K562 (cell line): Measurements from ENCODE around the gene GLIPR1. TPM values are rescaled to one million over a fixed set of nuclear protein-coding genes. Genes with fewer than 3 reads are reported as not detected.

Experiments used
- ATF3 ChIP-seq, 2 experiments: fragments of 450-650 bp in 1 of 2; sonication (generic) in 1 of 2; formaldehyde crosslinking in 1 of 2; IDR thresholded peaks in 1 of 2; conservative IDR thresholded peaks in 1 of 2; 2 replicates each; pipeline versions ENCODE4 v1.6.1 to v1.8.1; 2016 to 2023; ENCODE audit warnings: mild to moderate bottlenecking in 2 of 2, moderate library complexity in 2 of 2, inconsistent platforms in 1 of 2, missing genetic modification reagents in 1 of 2
- BRCA1 ChIP-seq, 2 experiments: fragments of 450-650 bp in 1 of 2; sonication (generic) in 1 of 2; formaldehyde crosslinking in 1 of 2; IDR thresholded peaks; 2 replicates each; pipeline versions ENCODE4 v1.5.0 to v1.6.1; 2017 to 2020; ENCODE audit warnings: mild to moderate bottlenecking in 1 of 2, missing genetic modification reagents in 1 of 2
- CEBPB ChIP-seq: fragments of 450-650 bp; IDR thresholded peaks from 2 replicates; pipeline ENCODE4 v1.6.1; 2016; ENCODE audit warnings: missing genetic modification characterization, missing compliant biosample characterization
- CHD1 ChIP-seq: fragments of 200-600 bp; sonication (generic); IDR thresholded peaks from one replicate; pipeline ENCODE4 v1.6.1; 2012; ENCODE audit warnings: mild to moderate bottlenecking, moderate library complexity, low read length, inconsistent platforms
- CXXC5 ChIP-seq: fragments of 250-450 bp; sonication (Bioruptor Pico); IDR thresholded peaks from 2 replicates; pipeline ENCODE4 v1.8.0; 2022; ENCODE audit warnings: inconsistent platforms, mild to moderate bottlenecking, moderate library complexity
- DNMT1 ChIP-seq: fragments of 450-650 bp; IDR thresholded peaks from 2 replicates; pipeline ENCODE4 v1.6.1; 2016; ENCODE audit warnings: antibody characterized with exemption, mild to moderate bottlenecking
- ELF1 ChIP-seq: fragments of 200-800 bp; sonication (Bioruptor generic); IDR thresholded peaks from 2 replicates; pipeline ENCODE4 v1.6.1; 2016; ENCODE audit warnings: missing genetic modification characterization, missing compliant biosample characterization
- GTF2E2 ChIP-seq: fragments of 200-800 bp; sonication (Bioruptor generic); IDR thresholded peaks from 2 replicates; pipeline ENCODE4 v1.6.1; 2016; ENCODE audit warnings: missing genetic modification characterization, missing compliant biosample characterization
- HNRNPH1 ChIP-seq: fragments of 200-400 bp; formaldehyde crosslinking; optimal IDR thresholded peaks from 2 replicates; pipeline ENCODE3; 2017; ENCODE audit warnings: low read depth, mild to moderate bottlenecking, low read length, moderate library complexity
- IRF9 ChIP-seq: fragments of 450-650 bp; IDR thresholded peaks from 2 replicates; pipeline ENCODE4 v1.6.1; 2016; ENCODE audit warnings: missing biosample characterization, missing genetic modification characterization
- KLF6 ChIP-seq: fragments of 250-450 bp; sonication (Bioruptor Pico); IDR thresholded peaks from 2 replicates; pipeline ENCODE4 v1.4.0; 2020; ENCODE audit warnings: mild to moderate bottlenecking, moderate library complexity, borderline replicate concordance
- LARP7 ChIP-seq: fragments of 450-650 bp; IDR thresholded peaks from 2 replicates; pipeline ENCODE4 v1.6.1; 2016
- RAD21 ChIP-seq, 2 experiments: fragments of 250-450 bp in 1 of 2; fragments of 450-650 bp in 1 of 2; sonication (Bioruptor Pico) in 1 of 2; formaldehyde crosslinking in 1 of 2; IDR thresholded peaks in 1 of 2; conservative IDR thresholded peaks in 1 of 2; 2 replicates each; pipeline versions ENCODE4 v1.4.0 to v1.8.0; 2020 to 2022; ENCODE audit warnings: mild to moderate bottlenecking in 2 of 2, moderate library complexity in 1 of 2
- SMARCA4 ChIP-seq: fragments of 450-650 bp; IDR thresholded peaks from 2 replicates; pipeline ENCODE4 v1.6.1; 2016
- SREBF2 ChIP-seq: sonication (generic); formaldehyde crosslinking; IDR thresholded peaks from 2 replicates; pipeline ENCODE4 v1.4.0; 2020; ENCODE audit warnings: mild to moderate bottlenecking, missing genetic modification reagents
- TCF7L2 ChIP-seq: fragments of 150-350 bp; IDR thresholded peaks from 2 replicates; pipeline ENCODE4 v1.6.1; 2016; ENCODE audit warnings: low read depth, mild to moderate bottlenecking, low read length, moderate library complexity
- ZBTB8A ChIP-seq: fragments of 450-650 bp; IDR thresholded peaks from 2 replicates; pipeline ENCODE4 v1.6.1; 2018; ENCODE audit warnings: mild to moderate bottlenecking, moderate library complexity; ENCODE audit not compliant: partially characterized antibody
- ZNF134 ChIP-seq: fragments of 250-450 bp; sonication (Bioruptor Pico); conservative IDR thresholded peaks from 2 replicates; pipeline ENCODE4 v1.4.0; 2020
- ZNF551 ChIP-seq: fragments of 250-450 bp; sonication (Bioruptor Pico); IDR thresholded peaks from 2 replicates; pipeline ENCODE4 v1.5.0; 2021; ENCODE audit warnings: mild to moderate bottlenecking, moderate library complexity
- polyA plus RNA-seq, 8 experiments: library from polyadenylated mRNA; depleted of rRNA in 4 of 8; stranded (reverse) in 5 of 8; unstranded in 3 of 8; fragments of >200 nt; fragmentation: Nextera tagmentation in 2 of 8; fragmentation: Illumina TruSeq in 1 of 8; extraction: Ambion mirVana in 2 of 8; extraction: Trizol in 1 of 8; gene quantifications; 2 replicates each; pipeline versions ENCODE4 v1.2.1 to v1.2.3, GENCODE V29; 2011 to 2014; ENCODE audit warnings: inconsistent platforms in 1 of 8, missing spikeins in 1 of 8
- total RNA-seq, 7 experiments: library from RNA; depleted of rRNA in 6 of 7; stranded (reverse); fragments of >200 nt in 6 of 7; fragmentation: Illumina TruSeq in 2 of 7; extraction: Trizol in 2 of 7; gene quantifications; 2 replicates each; pipeline versions ENCODE4 v1.2.1 to v1.2.3, GENCODE V29; 2011 to 2021; ENCODE audit warnings: low replicate concordance in 1 of 7
- TF ChIP-seq, protein P1 (sequence below): sonication (generic); formaldehyde crosslinking; IDR thresholded peaks from 2 replicates; pipeline ENCODE4 v1.8.1; 2023; ENCODE audit warnings: mild to moderate bottlenecking, missing genetic modification reagents
- TF ChIP-seq, protein P2 (sequence below): sonication (generic); formaldehyde crosslinking; IDR thresholded peaks from 2 replicates; pipeline ENCODE4 v1.8.0; 2023; ENCODE audit warnings: mild to moderate bottlenecking, missing genetic modification reagents

Gene GLIPR1
- total and polyA plus RNA-seq, 9 of the 15 experiments (the other 6 are each of a cell fraction or from before 2014, with no cell fraction given): 0.26 to 2.1 (median 1.2) TPM

DNA sequence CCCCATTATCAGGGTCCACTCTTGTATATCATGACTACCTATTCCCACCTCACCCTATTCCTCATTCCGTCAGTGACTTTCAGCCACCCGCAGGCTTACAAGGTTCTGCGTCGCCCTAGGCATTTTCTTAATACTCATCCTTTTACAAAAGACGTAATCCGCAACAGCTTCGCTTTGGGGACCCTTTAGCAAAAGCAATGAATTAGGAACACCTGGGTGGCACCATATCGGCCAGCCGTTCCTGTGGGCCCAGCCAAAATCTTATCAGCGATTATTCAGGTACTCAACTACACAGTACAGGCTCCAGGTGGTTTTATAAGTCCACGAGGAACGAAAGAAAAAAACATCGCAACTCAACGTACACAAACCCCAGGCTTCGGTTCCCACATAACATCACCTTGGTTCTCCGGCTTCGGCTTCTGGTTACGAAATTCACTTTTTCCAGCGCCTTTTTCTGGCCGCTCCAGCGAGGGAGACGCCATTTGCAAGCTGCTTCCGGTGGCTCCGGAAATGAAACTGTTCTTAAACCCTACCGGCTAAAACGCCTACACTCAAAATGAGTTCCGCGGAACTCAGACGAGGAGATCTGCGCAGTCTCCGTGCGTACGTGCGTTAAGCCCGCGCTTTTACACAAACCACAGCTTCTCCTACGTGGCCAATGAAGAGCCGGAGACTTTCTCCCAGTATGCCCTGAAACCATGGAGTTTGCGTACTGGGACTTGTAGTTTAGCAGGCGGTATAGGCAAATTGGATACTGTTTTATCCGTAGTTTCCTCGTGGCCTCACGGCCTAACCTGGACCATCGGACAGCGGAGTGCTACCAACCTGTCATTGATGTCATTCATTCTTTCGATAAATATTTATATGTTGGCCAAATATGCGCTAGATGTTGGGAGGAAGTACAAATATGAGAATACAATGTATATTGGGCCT lies 30.8 kb downstream of the GLIPR1 start, which contains the start of gene KRR1 (continued):
- TF ChIP-seq ZNF134 (CRISPR knock-in tag) (no peak), LARP7 (no peak), IRF9 (no peak), ZBTB8A (no peak), CHD1 (no peak), CXXC5 (CRISPR knock-in tag) (peak; percentile 95), SMARCA4 (0 out of 2 replicates have a peak, but pooled peaks have one; percentile 13), SREBF2 (CRISPR knock-in tag) (no peak), GTF2E2 (tag) (peak; percentile 87), ELF1 (peak; percentile 69), ATF3 (IDR thresholded peaks at IDR 0.05) (no peak), ATF3 (CRISPR knock-in tag; conservative IDR thresholded peaks at IDR 0.05) (0 out of 2 replicates have a peak, but pooled peaks have one; percentile 39), KLF6 (CRISPR knock-in tag) (no peak), DNMT1 (no peak), ZNF551 (CRISPR knock-in tag) (no peak), CEBPB (tag) (peak; percentile 71), HNRNPH1 (no peak), BRCA1 (IDR thresholded peaks at IDR 0.05) (no peak), BRCA1 (CRISPR knock-in tag; IDR thresholded peaks at IDR 0.05) (no peak), TCF7L2 (no peak), RAD21 (CRISPR knock-in tag; conservative IDR thresholded peaks at IDR 0.05 in 1 of 2, IDR thresholded peaks at IDR 0.05 in 1 of 2) (0 out of 4 replicates have a peak, but pooled peaks of 1 of the 2 experiments have one; percentile 11)
- TF ChIP-seq, protein P1, sequence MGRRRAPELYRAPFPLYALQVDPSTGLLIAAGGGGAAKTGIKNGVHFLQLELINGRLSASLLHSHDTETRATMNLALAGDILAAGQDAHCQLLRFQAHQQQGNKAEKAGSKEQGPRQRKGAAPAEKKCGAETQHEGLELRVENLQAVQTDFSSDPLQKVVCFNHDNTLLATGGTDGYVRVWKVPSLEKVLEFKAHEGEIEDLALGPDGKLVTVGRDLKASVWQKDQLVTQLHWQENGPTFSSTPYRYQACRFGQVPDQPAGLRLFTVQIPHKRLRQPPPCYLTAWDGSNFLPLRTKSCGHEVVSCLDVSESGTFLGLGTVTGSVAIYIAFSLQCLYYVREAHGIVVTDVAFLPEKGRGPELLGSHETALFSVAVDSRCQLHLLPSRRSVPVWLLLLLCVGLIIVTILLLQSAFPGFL (CRISPR knock-in tag): no peak
- TF ChIP-seq, protein P2, sequence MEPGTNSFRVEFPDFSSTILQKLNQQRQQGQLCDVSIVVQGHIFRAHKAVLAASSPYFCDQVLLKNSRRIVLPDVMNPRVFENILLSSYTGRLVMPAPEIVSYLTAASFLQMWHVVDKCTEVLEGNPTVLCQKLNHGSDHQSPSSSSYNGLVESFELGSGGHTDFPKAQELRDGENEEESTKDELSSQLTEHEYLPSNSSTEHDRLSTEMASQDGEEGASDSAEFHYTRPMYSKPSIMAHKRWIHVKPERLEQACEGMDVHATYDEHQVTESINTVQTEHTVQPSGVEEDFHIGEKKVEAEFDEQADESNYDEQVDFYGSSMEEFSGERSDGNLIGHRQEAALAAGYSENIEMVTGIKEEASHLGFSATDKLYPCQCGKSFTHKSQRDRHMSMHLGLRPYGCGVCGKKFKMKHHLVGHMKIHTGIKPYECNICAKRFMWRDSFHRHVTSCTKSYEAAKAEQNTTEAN (CRISPR knock-in tag): no peak
